GM21367 (cell line): Measurements from ENCODE around the gene ADCY9.
"Not testable (repeated sequence)": the region's sequence is repeated elsewhere in the genome, so short reads cannot be mapped to it uniquely, and the experiment has no call there.

Source experiments
- ATAC-seq: cut with Tn5 transposase; IDR thresholded peaks from one replicate; pipeline ENCODE4 v1.9.1; 2021; ENCODE audit not compliant: unreplicated experiment

ADCY9 gene

DNA sequence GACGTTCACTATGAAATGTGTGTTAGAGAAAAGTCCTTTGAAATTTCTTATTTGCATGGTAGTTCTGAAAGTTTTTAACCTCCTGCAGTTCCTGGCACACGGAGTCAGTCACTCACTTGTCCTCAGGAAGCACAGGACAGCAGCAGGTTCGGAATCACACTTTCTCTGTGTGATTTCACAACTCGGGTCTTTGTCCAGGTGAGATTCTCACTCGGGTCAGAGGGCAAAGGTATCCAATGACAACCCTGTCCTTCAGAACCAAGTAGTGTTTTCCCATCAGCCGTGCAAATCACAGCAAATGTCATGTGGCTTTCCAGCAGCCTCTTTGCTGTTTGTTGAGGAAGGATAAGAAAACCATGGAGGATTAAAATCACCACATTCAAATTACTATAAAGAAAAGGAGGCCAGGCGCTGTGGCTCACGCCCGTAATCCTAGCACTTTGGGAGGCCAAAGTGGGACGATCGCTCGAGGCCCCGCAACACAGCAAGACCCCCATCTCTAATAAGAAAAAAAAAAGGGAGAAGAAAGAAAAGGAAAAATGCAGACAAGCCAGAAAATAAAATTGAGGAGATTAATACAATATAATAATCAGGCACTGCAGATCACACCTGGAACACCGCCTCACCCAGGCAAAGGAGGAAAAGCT, 22.0 kb downstream of the ADCY9 start:
- no peak for ATAC-seq

DNA sequence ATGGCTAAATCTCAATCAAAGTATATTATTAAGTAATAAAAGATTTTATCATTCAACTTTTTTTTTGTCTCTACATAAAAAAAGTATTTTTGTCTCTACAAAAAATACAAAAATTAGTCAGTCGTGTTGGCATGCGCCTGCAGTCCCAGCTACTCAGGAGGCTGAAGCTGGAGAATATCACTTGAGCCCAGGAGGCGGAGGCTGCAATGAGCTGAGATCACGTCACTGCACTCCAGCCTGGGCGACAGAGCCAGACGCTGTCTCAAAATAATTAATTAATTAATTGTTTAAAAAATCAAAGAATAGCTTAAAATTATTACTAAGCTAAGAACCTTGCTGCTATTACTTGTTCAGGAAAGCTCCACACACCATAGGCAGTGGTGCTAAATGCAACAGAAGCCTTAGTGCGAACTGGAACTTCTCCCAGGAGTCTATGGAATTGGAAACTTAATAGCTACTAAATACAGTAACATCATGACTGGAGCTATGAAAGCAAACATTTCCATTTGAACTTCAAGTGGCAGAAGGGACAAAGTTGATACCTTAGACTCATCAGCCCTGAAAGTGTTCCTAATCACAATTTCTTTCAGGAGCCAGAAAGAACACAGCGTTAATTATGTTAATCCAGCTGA, 22.6 kb downstream of the ADCY9 start:
- no peak for ATAC-seq

DNA sequence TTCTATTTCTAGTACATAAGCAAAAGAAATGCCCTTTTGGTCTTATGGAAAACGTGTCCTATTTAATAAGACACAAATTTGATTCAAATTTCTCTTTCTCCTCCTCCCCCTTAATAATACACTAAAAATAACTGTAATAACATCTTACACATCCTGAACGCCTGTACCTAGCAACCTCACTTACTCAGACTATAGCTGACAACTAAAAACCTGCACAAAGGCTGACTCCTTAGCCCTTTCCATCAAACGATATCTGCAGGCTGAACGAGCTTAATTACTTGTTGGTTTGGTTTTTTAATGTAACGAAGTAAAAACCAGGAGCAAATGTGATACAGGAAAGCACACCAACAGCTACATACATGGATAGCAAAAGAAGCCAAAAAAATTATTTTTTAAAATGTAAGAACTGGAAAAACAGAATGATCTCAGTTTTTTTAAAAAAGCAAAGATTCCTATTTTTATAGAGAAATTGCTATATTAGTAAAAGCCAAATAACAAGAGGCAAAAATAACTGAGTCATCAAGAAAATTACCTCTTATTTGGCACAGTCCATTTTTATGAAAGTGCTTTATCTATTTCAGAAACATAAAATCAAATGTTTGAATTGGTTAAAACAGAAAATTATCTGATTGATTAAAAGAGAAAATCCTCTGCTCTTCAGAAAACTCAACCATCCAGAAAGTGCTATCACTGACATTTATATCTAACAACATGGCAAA, 23.5 kb downstream of the ADCY9 start:
- no peak for ATAC-seq

- ATAC-seq: no peak
Measured at GRCh38 chr16:4091240-4092012, 24.8 kb downstream of the ADCY9 start.

DNA sequence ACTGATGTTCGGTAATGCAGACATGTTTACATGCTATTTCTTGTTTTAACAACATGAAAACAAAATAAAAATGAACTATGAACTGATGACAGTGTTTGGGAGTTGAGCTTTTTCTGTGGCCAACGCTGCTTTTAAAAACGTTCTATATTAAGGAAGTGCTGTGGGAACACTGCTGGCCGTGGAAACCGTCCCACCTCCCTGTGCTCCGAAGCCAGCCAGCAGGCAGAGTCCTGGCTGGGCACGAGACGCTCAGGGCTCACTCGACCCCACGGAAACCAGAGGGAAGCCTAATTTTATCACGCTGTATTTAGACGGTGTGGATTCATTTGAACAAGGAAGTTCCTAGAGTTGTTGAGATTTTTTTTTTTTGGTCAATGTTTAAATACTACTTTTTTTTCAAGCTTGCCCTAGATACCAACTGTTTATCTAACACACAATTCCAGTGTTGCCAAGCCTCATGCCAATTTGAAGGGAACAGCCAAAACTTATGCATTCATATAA, 25.8 kb downstream of the ADCY9 start:
- ATAC-seq: no peak

DNA sequence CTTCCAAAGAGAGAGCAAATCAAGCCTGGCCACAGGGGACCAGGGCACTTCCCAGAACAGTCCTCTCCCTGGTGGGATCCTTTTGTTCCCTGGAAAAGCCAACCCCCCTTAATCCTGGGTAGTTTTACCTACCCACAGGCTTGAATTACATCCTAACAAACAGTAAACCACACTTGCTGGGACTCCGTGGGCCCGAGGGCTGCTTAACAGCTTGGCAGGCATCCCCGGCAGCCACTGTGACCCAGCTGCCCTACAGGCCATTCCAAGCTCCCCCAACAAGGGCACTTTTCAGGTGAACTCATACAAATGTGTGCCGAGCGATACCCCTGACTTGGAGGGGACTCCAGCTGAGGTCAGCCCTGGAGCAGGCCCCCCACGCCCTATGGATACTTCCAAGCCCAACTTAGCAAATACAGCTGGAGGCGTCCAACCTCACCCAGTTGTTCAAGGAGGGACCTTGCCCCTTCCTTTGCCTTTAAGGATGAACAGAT, 26.4 kb downstream of the ADCY9 start:
- ATAC-seq: no peak

DNA sequence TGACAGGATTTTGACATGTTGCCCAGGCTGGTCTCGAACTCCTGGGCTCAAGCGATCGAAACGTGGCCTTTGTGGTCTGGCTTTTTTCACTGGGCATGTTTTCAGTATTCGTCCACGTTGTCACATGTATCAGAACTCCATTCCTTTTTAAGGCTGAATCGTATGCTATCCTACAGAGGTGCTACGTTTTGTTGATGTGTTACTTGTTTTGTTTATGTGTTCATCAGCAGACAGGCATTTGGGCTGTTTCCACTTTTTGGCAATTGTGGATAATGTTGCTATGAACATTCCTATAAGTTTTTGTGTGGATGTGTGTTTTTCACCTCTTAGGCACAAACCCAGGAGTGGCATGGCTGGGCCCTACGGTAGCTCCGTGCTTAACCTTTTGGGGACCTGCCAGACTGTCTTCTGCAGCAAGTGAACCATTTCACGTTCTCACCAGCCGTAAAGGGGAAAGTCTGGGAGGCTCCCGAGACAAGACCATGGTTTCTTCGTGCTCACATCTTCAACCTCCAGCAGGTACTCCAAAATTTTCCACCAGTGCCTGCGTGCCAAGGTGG, 26.9 kb downstream of the ADCY9 start:
- ATAC-seq: no peak

DNA sequence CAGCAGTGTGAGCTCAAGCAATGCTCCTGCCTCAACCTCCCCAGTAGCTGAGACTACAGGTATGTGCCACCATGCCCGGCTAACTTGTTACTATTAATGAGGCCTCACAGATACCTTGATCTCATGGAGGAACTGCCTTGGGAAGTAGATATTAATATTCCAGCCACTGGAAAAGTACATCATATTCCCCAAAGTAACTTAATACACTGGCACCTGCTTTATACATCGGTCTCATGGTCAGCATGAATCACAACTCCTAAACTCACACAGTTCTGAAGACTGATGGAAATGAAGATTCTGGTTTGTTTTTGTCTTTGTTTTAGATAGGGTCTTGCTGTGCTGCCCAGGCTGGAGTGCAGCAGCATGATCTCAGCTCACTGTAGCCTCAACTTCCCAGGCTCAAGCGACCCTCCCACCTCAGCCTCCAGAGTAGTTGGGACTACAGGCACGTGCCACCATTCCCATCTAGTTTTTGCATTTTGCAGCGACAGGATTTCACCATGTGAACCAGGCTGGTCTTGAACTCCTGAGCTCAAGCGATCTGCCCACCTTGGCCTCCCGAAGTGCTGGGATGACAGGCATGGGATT, 28.2 kb downstream of the ADCY9 start:
- no peak for ATAC-seq

GRCh38 chr16:4087099-4087885, 28.9 kb downstream of the ADCY9 start:
- no peak for ATAC-seq

DNA sequence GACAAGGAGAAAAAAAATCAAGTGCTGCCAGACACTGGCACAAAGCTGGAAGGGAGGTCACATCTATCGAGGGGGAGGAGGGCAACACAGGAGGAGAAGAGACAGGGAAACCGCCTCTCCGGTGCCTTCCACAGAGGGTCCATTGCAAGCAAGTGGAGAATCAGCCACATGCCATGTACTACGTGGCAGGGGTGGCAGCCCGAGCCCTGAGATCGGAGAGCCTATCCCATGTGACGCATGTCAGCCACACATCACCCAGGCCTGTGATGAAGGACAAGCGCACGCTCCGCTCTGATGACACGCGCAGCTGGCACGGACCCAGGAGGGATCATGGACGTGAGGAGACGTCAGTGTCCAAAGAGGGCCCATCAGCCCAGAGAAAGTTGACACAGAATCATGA, 30.1 kb downstream of the ADCY9 start:
- ATAC-seq: no peak

DNA sequence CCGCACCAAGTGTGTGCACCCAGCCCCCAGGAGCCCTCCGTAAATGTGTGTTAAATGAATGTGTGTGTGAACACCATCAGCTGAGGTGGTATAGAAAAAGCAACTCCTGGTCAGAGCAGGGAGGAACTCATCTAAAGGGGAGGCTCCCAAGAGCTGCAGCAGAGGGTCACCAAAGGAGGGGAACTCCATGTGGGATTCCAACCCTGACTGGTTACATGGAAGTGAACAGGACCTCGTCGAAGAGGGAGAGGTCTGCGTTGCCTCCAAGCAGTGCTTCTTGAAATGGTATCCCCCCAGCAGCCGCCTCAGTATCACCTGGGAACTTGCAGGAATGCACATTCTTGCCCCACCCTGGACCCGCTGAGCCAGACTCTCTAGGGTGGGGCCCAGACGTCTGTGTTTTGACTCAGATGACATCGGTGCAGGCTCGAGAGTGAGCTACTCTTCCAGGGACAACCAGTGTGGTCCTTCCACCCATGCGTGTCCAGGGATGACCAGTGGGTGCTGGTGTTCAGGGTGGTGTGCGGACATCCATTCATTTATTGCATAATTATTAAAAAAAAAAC, 30.8 kb downstream of the ADCY9 start:
- ATAC-seq: no peak

DNA sequence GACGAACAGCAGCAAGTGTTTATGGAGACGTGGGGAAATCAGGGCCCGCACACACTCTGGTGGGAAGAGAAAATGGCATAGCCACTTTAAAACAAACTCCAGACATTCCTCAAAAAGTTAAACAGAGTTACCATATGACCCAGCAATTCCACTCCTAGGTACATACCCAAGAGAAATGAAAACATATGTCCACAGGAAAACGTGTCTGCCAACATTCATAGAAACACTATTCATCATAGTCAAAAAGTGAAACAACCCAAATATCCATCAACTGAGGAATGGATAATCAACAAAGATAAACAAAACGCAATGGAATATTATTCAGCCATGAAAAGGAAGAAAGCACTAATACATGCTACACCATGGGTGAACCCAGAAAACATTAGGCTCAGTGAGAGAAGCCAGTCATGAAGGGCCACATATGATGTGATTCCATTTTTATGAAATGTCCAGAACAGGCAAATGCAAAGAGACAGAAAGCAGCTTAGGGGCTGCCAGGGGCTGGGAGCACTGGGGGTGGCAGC, 32.8 kb downstream of the ADCY9 start:
- ATAC-seq: no peak

GRCh38 chr16:4082474-4083044, 33.7 kb downstream of the ADCY9 start:
- no peak for ATAC-seq

DNA sequence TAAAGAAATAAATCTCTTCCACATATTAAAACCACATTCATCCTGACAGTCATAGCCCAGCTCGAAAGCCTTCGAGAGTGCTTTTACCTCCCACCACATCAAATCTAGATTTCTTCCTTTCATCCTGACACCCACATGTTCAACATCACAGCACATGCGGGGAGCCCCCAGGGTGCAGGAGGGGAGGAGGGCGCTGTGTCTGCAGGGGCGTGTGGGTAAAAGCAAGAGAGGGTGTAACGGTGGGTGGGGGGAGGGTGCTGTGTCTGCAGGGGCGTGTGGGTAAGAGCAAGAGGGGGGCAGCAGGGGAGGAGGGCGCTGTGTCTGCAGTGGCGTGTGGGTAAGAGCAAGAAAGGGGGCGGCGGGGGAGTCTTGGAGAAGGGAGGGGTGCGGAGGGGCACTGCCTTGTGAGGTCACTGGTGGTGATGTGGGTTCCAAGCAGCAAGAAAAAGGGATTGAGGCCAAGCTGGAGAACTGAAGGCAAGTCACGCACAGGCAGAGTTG, 34.7 kb downstream of the ADCY9 start:
- ATAC-seq: no peak

GRCh38 chr16:4081047-4081446, 35.2 kb downstream of the ADCY9 start:
- ATAC-seq: no peak

DNA sequence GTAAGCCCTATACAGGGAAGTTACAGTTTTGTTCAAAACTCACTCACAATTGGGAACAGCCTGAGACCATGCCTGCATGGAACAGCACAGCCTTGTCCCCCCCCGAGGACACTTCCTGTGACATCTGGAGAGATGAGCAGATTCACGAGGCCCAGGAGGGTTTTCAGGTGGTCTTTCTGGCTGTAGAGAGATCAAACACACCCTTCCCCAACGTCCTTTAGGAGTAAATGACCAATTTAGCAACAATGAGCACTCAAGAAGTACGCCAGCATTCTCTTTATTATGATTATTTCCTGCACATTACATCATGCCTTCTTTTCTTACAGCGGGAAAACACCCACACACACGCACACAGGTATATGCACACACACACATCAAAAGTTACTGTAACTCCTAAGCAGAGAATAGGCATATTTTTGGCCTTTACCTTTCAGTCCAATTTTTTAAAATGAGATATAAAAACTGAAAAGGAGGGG, 39.0 kb downstream of the ADCY9 start:
- no peak for ATAC-seq

DNA sequence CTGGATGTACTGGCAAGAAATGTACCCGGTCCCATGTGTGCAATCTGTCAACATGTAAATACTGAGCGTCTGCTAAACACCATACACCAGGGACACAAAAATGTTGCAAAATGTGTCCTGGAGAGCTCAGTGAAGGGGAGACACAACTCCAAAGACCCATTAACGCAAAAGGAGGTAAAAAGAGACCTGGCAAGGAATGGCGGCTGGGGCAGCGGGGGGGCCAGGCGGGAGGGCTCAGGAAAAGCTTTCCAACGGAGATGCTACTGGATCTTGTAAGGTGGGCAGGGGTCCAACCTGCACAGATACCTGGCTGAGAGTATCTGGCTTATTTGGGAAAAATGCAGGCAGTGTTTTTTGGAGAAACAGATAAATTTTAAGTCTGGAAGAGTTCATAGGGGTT, 40.7 kb downstream of the ADCY9 start:
- ATAC-seq: no peak

DNA sequence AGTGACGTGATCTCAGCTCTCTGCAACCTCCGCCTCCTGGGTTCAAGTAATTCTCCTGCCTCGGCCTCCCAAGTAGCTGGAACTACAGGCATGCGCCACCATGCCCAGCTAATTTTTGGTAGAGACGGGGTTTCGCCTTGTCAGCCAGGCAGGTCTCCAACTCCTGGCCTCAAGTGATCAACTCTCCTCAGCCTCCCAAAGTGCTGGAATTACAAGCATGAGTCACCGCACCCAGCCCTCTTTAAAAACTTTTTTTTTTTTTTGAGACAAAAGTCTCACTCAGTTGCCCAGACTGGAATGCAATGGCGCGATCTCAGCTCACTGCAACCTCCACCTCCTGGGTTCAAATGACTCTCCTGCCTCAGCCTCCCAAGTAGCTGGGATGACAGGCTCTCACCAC, 43.1 kb downstream of the ADCY9 start:
- ATAC-seq: not testable (repeated sequence)
